Adipocyte (in vitro differentiated cells): ENCODE data around the gene EVL.

Source experiments
- DNase-seq: peaks from one replicate; pipeline ENCODE4 v3.0.0-alpha.2; 2015; ENCODE audit warnings: low read depth
- H3K27me3 ChIP-seq: replicated peaks from 2 replicates; pipeline ENCODE4 v1.7.0; 2013; ENCODE audit warnings: mild to moderate bottlenecking, low read length, moderate library complexity; ENCODE audit not compliant: control insufficient read depth, insufficient read depth
- H3K36me3 ChIP-seq: 2 replicates; pipeline ENCODE4 v1.7.0; 2013; ENCODE audit warnings: low read length, mild to moderate bottlenecking, moderate library complexity; ENCODE audit not compliant: control insufficient read depth, insufficient read depth, severe bottlenecking
- H3K4me1 ChIP-seq: 2 replicates; pipeline ENCODE4 v1.7.0; 2013; ENCODE audit warnings: mild to moderate bottlenecking, low read length, moderate library complexity; ENCODE audit not compliant: control insufficient read depth, insufficient read depth
- H3K4me3 ChIP-seq: 2 replicates; pipeline ENCODE4 v1.7.0; 2013; ENCODE audit warnings: mild to moderate bottlenecking, low read length, moderate library complexity
- H3K9ac ChIP-seq: 2 replicates; pipeline ENCODE4 v1.7.0; 2013; ENCODE audit warnings: mild to moderate bottlenecking, low read length, moderate library complexity
- H3K9me3 ChIP-seq: 2 replicates; pipeline ENCODE4 v1.7.0; 2013; ENCODE audit warnings: mild to moderate bottlenecking, low read length, moderate library complexity; ENCODE audit not compliant: control insufficient read depth

The EVL gene

DNA sequence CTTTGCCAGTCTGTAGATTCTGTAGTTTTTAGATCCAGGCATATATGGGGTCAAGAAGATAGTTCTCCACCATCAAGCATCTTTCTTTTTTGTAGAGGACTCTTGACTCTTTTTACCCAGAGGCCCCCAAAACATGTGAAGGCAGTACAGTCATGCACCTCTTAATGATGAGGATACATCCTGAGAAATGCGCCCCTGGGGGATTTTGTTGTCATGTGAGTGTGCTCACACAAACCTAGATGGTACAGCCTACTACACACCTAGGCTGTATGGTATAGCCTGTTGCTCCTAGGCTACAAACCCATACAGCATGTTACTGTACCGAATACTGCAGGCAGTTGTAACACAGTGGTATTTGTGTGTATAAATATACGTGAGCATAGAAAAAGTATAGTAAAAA is 23.0 kb downstream of the EVL start:
- Histone ChIP-seq H3K9ac (no peak overlapping the region), H3K4me3 (no peak overlapping the region), H3K4me1 (no peaks in the 10 kb centered on the region), H3K27me3 (no peaks in the 10 kb centered on the region), H3K9me3 (no peaks in the 10 kb centered on the region), H3K36me3 (peaks cover 8% of the 10 kb centered on the region)
- DNase-seq: no peak

DNA sequence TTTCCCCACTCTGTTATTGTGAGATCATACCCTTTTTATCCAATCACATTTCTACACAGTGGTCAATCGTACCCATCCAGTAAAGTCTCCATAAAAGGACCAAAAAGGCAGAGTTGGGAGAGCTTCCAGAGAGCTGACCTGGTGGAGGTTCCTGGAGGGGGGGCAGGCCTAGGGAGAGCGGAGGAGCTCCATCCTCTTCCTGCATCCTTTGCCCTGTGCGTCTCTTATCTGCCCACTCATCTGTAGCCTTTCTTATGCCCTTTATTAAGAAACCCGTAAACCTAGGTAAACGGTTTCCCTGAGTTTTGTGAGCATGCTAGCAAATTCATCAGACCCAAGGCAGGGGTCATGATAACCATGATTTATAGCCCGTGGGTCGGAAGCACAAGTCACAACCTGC is 26.2 kb downstream of the EVL start:
- Histone ChIP-seq H3K36me3 (peaks cover 6% of the 10 kb centered on the region), H3K27me3 (no peaks in the 10 kb centered on the region), H3K9ac (no peak overlapping the region), H3K9me3 (no peaks in the 10 kb centered on the region), H3K4me1 (peaks cover 3% of the 10 kb centered on the region), H3K4me3 (no peak overlapping the region)
- DNase-seq: no peak

- DNase-seq: no peak
- no peaks in the 10 kb centered on the region for H3K9me3 ChIP-seq
- peaks cover 12% of the 10 kb centered on the region for H3K4me1 ChIP-seq
- peaks cover 5% of the 10 kb centered on the region for H3K36me3 ChIP-seq
- no peaks in the 10 kb centered on the region for H3K27me3 ChIP-seq
- H3K9ac ChIP-seq: no peak overlapping the region
- H3K4me3 ChIP-seq: no peak overlapping the region
Observed at GRCh38 chr14:100092832-100093231, 27.6 kb downstream of the EVL start.

- H3K36me3 ChIP-seq: peaks cover 10% of the 10 kb centered on the region
- H3K9ac ChIP-seq: no peak overlapping the region
- H3K9me3 ChIP-seq: no peaks in the 10 kb centered on the region
- H3K4me1 ChIP-seq: peaks cover 12% of the 10 kb centered on the region
- DNase-seq: no peak
- H3K4me3 ChIP-seq: no peak overlapping the region
- H3K27me3 ChIP-seq: no peaks in the 10 kb centered on the region
Observed at GRCh38 chr14:100093319-100093718, 28.1 kb downstream of the EVL start.

DNA sequence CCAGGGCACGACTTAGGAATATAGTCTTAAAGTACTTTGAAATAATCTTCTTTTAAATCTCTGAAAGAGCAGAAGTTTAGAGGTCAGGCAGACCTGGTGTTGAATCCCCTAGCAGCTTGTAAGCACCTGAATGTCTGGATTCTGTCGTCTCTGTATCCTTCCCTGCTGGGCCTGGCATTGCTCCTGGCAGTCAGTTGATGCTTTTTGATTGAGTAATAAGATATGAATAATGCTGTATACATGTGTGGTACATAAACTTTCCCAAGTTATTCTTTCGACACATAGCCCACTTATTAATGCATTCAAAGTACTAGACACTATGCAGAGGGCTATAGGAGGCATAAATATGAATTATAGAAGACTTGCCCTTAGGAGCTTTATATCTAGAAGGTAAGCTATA is 31.4 kb downstream of the EVL start:
- DNase-seq: peak; percentile 77
- Histone ChIP-seq H3K4me1 (peaks cover 12% of the 10 kb centered on the region), H3K27me3 (no peaks in the 10 kb centered on the region)

DNA sequence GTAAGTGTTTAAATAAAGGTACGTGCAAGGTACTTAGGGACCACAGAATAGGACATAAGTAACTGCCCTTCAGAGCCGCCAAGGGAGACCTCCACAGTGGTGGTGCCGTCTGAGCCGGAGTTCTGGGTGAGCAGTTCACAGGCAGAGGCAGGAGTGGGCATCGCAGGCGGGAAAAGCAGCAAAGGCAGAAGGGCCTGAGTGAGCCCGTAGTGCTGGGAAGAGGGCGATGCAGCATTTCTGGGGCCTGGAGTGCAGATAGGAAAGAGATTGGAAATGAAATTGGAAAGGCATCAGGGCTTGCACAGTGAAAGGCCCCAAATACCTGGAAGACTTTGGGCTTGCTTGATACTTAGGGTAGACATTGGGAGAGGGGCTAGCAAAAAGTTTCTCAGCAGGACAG is 32.9 kb downstream of the EVL start:
- no peaks in the 10 kb centered on the region for H3K27me3 ChIP-seq
- H3K9me3 ChIP-seq: no peaks in the 10 kb centered on the region
- H3K4me3 ChIP-seq: no peak overlapping the region
- H3K9ac ChIP-seq: no peak overlapping the region
- H3K36me3 ChIP-seq: peaks cover 11% of the 10 kb centered on the region
- DNase-seq: no peak
- H3K4me1 ChIP-seq: peaks cover 19% of the 10 kb centered on the region

More for the DNA sequence above, 31.4 kb downstream of the EVL start:
- H3K36me3 ChIP-seq: peaks cover 11% of the 10 kb centered on the region
- H3K9ac ChIP-seq: no peak overlapping the region
- no peaks in the 10 kb centered on the region for H3K9me3 ChIP-seq
- H3K4me3 ChIP-seq: no peak overlapping the region

DNA sequence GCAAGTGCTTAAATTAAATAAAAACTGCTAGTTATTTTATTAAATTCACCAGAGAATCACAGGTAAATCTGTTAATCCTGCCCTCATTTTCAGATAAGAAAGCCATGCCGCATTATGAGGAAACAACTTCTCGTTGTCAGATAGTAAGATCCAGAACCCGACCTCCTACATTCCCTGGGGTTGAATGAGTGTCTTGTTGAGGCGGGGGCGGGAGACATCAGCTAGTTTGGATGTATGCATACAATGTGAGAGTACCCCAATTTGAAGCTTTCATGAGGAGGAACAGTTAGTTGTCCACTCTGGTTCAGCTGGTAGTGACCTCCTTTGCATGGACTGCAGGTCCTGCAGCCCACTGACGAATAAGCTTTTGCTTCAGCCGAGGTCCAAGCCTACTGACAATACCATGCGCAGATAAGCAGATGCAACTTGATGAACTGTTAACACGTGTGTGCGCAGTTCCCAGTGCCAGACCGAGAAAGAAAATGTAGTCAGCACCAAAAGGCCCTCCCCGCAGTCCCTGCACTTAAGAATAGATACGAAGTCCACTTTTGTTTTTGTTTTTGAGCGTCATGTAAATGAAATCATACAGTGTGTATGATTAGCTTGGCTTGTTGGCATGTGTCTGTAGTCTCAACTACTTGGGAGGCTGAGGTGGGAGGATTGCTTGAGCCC is 34.9 kb downstream of the EVL start:
- no peak overlapping the region for H3K9ac ChIP-seq
- DNase-seq: no peak
- H3K4me3 ChIP-seq: no peak overlapping the region
- H3K27me3 ChIP-seq: no peaks in the 10 kb centered on the region
- peaks cover 11% of the 10 kb centered on the region for H3K36me3 ChIP-seq
- peaks cover 39% of the 10 kb centered on the region for H3K4me1 ChIP-seq
- H3K9me3 ChIP-seq: no peaks in the 10 kb centered on the region

DNA sequence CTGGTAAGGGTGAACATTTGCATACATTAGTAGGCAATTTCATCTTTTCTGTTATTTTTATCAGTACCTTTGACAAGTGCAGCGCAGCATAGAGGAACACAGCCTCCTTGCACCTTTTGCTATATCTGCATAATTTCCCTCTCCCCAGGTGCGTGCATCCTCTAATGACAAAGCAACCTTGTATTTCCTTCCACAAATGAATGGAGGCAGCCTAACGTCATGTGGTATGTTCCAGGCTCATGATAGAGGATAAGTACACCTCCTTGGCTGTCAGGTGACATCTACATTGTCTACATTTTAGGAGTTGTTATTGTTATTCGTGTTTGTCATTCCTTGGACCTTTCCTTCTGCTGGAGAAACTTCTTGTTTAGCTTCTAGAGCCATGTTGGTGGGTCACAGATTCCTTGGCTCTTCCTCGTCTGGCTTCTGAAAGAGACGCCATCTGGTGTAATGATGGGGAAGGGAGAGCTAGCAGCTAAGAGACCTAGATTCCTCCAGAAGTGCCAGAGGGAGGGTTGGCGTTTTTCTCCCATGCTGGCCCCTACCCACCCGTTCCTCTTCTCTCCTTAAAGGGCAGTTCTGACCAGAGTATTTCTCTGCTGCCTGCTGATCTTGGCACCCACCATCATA is 37.0 kb downstream of the EVL start:
- H3K36me3 ChIP-seq: peaks cover 11% of the 10 kb centered on the region
- H3K27me3 ChIP-seq: no peaks in the 10 kb centered on the region
- no peaks in the 10 kb centered on the region for H3K9me3 ChIP-seq
- peaks cover 35% of the 10 kb centered on the region for H3K4me1 ChIP-seq
- H3K4me3 ChIP-seq: peak overlapping the region; percentile 38
- H3K9ac ChIP-seq: no peak overlapping the region
- DNase-seq: no peak

DNA sequence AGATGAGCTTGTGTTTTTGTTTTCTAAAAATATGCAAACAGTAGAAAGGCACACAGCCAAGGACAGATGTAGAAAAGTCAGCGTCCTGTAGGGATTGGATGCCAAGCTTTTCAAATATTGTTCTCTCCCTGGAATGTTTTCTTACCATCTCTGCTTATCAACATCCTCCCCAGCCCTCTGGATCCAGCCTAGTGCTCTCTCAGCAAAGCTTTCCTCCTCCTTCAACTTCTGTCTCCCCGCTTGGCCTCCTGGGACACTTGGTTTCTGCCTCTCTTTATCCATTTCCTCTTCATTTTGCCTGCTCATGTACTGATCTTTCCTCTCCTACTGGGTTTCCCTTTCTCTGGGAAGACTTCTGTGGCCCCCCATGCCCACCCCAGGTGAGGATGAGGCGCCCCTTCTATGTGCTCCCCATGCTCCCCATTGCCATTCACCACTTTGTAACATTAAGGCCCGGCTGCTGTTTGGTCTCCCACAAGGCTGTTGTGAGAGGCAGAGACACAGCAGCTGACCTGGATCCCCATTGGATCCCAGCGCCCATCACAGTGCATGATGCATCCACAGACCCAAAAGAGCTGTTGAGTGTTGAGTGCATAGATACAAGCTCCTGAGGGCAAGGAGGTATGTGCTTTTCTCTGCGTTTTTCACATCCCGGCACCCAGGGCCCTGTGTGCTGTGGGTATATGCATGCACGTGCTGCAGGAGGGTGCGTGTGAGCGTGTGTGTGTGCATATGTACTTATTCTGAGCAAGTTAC is 38.2 kb downstream of the EVL start:
- Histone ChIP-seq H3K4me3 (peak overlapping the region; percentile 38), H3K9me3 (no peaks in the 10 kb centered on the region), H3K9ac (peak overlapping the region; percentile 43), H3K36me3 (peaks cover under 1% of the 10 kb centered on the region), H3K4me1 (peaks cover 44% of the 10 kb centered on the region), H3K27me3 (no peaks in the 10 kb centered on the region)
- DNase-seq: peak; percentile 58

- Histone ChIP-seq H3K9me3 (no peaks in the 10 kb centered on the region), H3K9ac (peak overlapping the region; percentile 31), H3K4me3 (peak overlapping the region; percentile 38), H3K4me1 (peaks cover 50% of the 10 kb centered on the region), H3K36me3 (no peaks in the 10 kb centered on the region), H3K27me3 (no peaks in the 10 kb centered on the region)
- no peak for DNase-seq
Observed at GRCh38 chr14:100104006-100104352, 38.8 kb downstream of the EVL start.

DNA sequence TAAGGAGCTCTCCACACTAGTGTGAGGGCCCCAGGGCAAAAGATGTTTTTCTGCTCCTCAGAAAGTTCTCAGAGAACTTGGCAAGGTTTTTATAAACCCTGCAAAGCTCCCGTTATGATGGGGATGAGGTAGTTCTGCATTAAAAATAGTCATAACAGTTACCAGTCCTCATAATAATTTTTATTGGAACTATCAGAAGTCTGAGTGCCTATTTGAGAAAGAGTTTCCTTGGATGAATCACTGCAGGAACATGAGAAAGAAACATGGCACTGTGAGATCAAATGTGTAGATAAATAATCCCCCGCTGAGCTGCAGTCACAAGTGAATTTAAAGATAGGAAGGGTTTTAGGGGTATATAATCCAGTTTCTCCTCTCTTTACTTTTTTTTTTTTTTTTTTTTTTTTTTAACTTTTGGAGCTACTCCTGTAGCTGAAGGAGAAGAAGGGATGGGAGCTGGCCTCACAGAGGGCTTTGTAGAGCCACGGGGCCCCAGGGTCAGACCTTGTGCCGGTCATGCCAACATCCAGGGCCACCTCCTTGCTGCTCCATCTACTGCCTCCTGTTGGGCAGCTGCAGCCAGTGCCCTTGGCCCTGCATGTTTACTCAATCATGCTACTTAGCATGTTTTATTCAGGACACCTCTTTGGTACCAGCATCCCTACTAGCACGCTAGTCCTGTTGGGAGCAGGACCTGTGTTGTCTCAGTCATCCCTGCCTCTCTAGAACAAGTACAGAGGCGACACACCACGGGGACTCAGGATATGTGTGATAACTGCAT is 39.5 kb downstream of the EVL start:
- Histone ChIP-seq H3K36me3 (no peaks in the 10 kb centered on the region), H3K9ac (peak overlapping the region; percentile 31), H3K4me1 (peaks cover 52% of the 10 kb centered on the region), H3K4me3 (no peak overlapping the region), H3K27me3 (no peaks in the 10 kb centered on the region), H3K9me3 (no peaks in the 10 kb centered on the region)
- peak; percentile 71 for DNase-seq
